HT1080 (cell line): ENCODE measurements around the gene SART1. TPM values are rescaled to one million over a fixed set of nuclear protein-coding genes. Genes with fewer than 3 reads are reported as not detected.
"Not testable (repeated sequence)": the region's sequence is repeated elsewhere in the genome, so short reads cannot be mapped to it uniquely, and the experiment has no call there.

ENCODE experiments used
- DNase-seq: peaks from one replicate; pipeline ENCODE4 v3.0.0-alpha.2; 2015; ENCODE audit warnings: low read depth
- total RNA-seq: library from RNA; depleted of rRNA; stranded (reverse); fragments of >200 nt; shearing (Covaris generic); gene quantifications from 2 replicates; pipeline ENCODE4 v1.2.3, GENCODE V29; 2014; rRNA removed

Gene SART1
- total RNA-seq, 1 experiment from 2014 or later = 112 TPM

DNA sequence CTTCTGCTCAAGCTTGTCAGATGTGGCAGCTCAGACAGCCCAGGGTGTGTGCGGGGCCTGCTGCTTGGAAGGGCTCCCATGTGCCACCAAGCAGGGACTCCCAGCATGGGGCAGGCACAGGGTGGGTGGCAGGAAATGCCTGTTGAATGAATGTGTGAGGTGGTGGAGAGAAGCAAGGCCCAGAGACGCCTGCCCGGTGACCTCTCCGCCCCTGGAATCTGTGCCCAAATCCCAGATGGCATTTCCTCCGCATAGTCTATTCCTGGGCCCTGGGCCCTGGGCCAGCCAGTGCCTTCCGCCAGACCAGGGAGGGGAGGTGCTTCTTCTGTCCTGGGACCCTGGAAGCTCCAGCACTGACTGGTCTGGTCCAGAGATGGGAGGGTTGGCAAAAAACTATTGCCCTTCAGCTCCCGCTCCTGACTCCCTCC lies 53.9 kb downstream of the SART1 start:
- DNase-seq = peak; percentile 97

DNA sequence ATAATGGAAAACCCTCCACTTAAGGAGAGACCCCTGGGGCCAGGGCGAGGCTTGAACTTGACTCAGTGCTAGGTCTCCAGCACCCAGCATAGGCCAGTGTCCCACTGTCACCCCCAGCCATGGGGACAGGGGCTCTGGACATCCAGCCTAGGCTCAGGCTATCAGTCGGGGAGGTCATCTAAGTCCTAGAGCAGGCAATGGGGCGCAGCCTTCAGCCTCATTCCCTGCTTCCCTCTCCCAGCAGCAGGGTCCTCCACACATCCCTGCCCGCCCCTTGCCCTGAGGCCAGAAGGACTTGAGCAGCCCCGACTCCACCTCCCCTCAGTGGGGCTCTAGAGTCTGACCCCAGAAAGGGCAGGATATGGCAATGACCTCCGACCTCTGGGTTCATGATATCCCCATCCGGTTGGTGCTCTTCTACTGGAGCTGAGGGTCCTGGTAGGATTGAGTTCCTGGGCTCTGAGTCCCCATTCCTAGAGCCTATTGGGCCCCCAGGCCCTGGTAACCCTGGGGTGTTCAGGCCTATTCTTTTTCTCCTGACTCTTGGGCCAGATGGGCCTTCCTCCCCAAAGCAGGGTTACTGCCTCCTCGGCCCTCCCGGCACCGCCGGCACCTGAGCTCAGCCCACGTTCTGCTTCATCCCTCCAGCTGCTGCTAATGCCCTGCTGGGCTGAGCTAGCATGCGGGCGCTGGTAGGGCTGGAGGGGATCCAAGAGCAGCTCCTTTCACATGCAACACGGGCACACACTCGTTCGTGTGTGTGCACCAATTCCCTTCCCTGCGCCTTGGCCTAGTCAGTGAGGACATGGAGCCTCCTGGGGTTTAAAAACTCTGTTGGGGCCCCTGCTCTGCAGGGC lies 54.6 kb downstream of the SART1 start:
- no peak for DNase-seq

DNA sequence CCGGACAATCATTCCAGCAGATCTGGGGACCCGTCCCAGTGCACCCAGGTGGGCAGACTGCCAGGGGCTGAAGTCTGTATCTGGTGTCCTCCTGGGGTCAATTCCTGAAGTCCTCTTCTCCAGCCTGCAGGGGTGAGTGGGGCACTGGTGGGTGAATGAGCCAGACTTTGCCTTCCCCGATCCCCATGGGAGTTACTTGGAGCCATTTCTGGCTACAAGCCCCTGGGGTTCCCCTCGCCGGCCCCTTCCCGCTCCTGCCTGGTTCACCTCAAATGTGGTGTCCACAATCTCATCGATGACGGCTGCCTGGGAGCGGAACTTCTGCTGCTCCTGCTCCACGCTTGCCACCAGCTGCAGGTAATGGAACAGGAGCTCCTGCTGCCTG lies 55.3 kb downstream of the SART1 start:
- DNase-seq = no peak

DNA sequence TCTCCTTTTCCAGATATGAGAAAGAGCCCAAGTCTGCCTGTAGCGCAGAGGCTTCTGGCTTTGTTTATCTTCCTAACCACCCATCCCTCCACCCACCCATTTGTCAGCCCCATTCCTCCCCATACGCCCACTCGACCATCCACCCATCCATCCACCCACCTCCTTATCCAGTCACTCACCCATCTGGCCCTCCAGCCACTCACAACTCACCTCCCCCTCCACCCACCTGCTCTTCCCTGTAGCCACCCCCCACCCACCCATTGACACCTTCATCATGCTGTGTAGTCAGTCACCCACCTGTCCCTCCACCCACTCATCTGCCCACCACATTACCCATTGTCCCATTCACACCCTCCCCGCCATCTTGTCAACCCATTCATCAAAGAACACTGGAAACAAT lies 55.8 kb downstream of the SART1 start:
- DNase-seq = no peak

DNA sequence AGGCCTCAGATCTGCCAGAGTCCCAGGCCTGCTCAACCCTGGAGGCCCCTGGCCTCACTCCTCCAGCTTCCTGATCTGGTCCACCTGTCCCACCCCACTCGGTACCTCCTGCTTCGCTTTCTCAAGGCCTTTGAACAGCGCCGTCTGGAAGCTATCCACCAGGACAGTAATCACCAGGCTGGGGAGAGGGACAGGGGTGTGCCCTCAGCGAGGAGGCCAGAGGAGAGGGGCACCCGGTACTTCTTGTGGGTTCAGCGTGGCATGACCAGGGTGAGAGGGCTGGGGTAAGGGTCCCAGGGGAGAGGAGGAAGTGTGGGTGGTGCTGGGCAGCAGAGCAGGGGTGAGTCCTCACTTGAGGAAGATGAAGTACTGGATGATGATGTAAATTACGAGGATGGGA lies 58.7 kb downstream of the SART1 start:
- no peak for DNase-seq

DNA sequence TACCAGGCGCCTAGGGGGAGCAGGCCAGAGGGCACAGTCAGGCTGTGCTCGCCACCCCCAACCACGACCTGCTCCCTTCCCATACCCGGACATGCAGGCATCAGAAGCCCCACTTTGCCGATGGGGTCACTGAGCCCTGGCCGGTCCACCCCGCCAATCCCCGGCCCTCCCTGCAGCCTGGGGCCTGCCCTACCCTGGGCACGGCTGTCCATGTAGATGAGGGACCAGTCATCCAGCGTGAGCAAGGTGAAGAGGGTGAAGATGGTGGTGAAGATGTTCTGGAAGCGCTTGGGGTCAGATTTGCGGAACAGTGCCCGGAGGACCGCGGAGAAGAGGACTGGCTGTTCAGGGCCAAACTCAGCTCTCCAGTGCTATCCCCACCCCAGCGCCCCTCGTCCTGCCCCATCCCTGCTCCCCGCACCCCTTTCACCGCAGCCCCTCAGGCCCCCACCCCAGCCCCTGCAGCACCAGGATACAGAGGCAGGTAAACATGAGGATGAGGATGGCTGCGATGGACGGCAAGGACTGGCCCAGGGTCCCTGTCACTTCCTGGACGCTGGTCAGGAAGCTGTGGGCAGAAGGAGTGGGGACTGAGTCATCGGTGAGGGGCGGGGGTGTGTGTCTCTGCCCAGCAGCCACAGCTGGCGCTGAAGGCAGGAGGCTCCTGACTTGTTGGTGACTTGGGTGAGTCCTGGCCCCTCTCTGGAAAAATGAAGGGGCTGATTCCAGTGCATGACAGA lies 59.3 kb downstream of the SART1 start:
- DNase-seq = peak; percentile 95

DNA sequence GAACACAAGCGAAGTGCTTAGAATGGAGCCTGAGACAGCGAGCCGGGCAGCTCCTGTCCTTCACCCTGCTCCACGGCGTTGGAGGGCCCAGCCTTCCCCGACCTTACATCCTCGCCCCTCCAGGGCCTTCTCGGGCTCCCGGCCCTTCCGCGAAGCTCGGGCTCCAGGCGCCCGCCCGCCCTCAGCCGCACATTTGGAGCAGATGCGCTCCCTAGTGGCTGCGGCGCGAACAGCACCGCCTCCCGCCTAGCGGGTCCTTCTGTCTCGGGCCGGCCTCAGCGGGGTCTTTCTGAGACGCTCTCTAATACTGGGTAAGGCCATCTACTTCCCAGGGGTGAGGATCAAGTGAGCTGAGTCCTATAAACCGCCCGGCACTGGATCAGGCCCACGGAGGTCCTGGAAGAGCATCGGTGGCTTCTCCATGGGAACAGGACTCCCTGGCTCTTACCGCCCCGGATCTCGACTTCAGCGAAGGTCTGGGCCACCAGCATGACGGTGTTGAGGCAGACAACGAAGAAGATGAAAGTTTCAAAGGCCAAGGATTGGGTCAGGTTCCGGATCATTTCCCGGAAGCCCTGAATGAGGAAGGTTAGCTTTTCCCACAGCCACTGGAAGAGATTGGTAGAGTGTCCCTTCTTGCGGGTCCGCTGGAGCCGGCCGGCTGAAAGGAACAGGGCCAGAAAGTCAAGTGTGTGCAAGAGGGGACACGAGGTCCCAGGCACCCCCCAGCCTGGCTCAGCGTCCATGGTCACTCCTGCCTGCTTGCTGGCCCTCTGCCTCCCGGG lies 61.1 kb downstream of the SART1 start:
- DNase-seq = peak; percentile 55

DNA sequence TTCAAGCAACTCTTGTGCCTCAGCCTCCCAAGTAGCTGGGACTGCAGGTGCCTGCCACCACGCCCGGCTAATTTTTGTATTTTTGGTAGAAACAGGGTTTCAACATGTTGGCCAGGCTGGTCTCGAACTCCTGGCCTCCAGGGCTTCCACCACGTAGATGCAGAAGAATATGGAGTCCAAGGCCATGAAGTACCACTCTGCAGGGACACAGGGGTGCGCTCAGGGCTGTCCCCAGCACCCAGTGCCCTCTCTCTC lies 61.6 kb downstream of the SART1 start:
- DNase-seq = not testable (repeated sequence)

DNA sequence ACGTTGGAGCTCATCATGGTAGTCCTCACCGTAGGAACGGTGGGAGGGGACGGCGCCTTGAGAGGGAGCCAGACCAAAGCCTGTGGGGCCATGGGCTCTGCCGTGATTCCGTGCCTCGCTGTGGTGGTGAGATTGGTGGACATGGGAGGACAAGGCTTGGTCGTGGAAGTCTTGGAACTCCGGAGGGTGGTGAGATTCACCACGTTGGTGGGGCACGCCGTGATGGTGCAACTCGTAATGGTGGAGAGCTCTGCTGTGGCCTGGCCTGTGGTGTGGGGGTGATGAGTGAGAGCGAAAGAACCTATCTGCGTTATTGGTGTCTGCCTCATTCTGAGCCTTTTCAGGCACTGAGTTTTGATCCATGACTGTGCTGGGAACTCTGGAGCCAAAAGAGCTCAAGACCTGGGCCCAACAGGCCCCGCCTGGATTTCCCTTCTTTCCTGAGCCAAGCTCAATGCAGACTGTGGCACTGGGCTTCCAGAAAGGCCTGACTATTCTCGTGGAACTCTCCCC lies 64.5 kb downstream of the SART1 start, which contains the start of gene CATSPER1:
TSS of gene CATSPER1 (minus strand) at position 463 of the 513 bp plus-strand sequence. CDS start at position 363, 100 bp downstream.
- DNase-seq = no peak

Other genes with a start within 250 kb of the SART1 start
- 64.0 and 80.6 TPM in 2 replicates for gene KAT5, start 249.5 kb upstream of the SART1 start, total RNA-seq
- gene RNASEH2C, start 240.9 kb upstream of the SART1 start, total RNA-seq = 29.8 and 39.7 TPM in 2 replicates
- 10.3 and 13.6 TPM in 2 replicates for gene AP5B1, start 180.8 kb upstream of the SART1 start, total RNA-seq
- gene OVOL1, start 174.7 kb upstream of the SART1 start, total RNA-seq = not detected in 2 replicates
- not detected in 2 replicates for gene SNX32, start 127.8 kb upstream of the SART1 start, total RNA-seq
- 2,329 and 2,647 TPM in 2 replicates for gene CFL1, start 103.6 kb upstream of the SART1 start, total RNA-seq
- 62.4 and 64.9 TPM in 2 replicates for gene MUS81, start 101.3 kb upstream of the SART1 start, total RNA-seq
- gene EFEMP2, start 88.9 kb upstream of the SART1 start, total RNA-seq = 27.9 and 32.0 TPM in 2 replicates
- gene CTSW, start 81.9 kb upstream of the SART1 start, total RNA-seq = 0.24 and 0.57 TPM in 2 replicates
- gene FIBP, start 73.3 kb upstream of the SART1 start, total RNA-seq = 187 and 232 TPM in 2 replicates
- gene CCDC85B, start 71.1 kb upstream of the SART1 start, total RNA-seq = 135 and 146 TPM in 2 replicates
- 236 and 374 TPM in 2 replicates for gene FOSL1, start 61.3 kb upstream of the SART1 start, total RNA-seq
- gene C11orf68, start 42.7 kb upstream of the SART1 start, total RNA-seq = 44.0 and 64.7 TPM in 2 replicates
- gene DRAP1, start 42.3 kb upstream of the SART1 start, total RNA-seq = 355 and 356 TPM in 2 replicates
- gene TSGA10IP, start 16.3 kb upstream of the SART1 start, total RNA-seq = 0.05 TPM in 1 of 2 replicates, not detected in the other
- 45.8 and 57.5 TPM in 2 replicates for gene EIF1AD, start 40.4 kb downstream of the SART1 start, total RNA-seq
- 99.1 and 153 TPM in 2 replicates for gene BANF1, start 40.8 kb downstream of the SART1 start, total RNA-seq
- gene CST6, start 50.3 kb downstream of the SART1 start, total RNA-seq = not detected in 2 replicates
- 10.0 and 13.7 TPM in 2 replicates for gene CATSPER1, start 64.7 kb downstream of the SART1 start, total RNA-seq
- gene GAL3ST3, start 87.4 kb downstream of the SART1 start, total RNA-seq = not detected in 2 replicates
- 230 and 239 TPM in 2 replicates for gene SF3B2, start 90.6 kb downstream of the SART1 start, total RNA-seq
- 10.4 and 17.8 TPM in 2 replicates for gene PACS1, start 108.5 kb downstream of the SART1 start, total RNA-seq